ENCODE results near the gene MOCOS.

Gene MOCOS

GRCh38 chr18:36309436-36310391, 122.4 kb downstream of the MOCOS start:
- DNase-seq, result no peak

GRCh38 chr18:36311026-36311570, 123.8 kb downstream of the MOCOS start:
- no peak for DNase-seq

- no peak for DNase-seq
Observed at GRCh38 chr18:36312806-36313395, 125.6 kb downstream of the MOCOS start.

- no peak for DNase-seq
Observed at GRCh38 chr18:36314098-36314497, 126.8 kb downstream of the MOCOS start.

- DNase-seq, result no peak
Observed at GRCh38 chr18:36314754-36315153, 127.5 kb downstream of the MOCOS start.

- DNase-seq, result no peak
Observed at GRCh38 chr18:36315736-36316135, 128.4 kb downstream of the MOCOS start.

GRCh38 chr18:36316246-36316645, 128.9 kb downstream of the MOCOS start:
- no peak for DNase-seq

All from activated T-cell treated with anti-CD3 and anti-CD28 coated beads, Interleukin-2, amount 50 U/mL, for 1 hour (primary cell).